Stomach (tissue), 9 donors: Measurements from ENCODE around the gene IRF3. TPM values are rescaled to one million over a fixed set of nuclear protein-coding genes. Genes with fewer than 3 reads are reported as not detected.

ENCODE experiments used
- DNase-seq, 2 donors: peaks; one replicate each; pipeline versions ENCODE4 v3.0.0 to v3.0.0-alpha.2; 2013 to 2019
- H3K27ac ChIP-seq, 5 donors: fragments of 200-600 bp in 4 of 5; sonication (generic) in 4 of 5; one replicate each; pipeline ENCODE4 v1.5.1; 2013 to 2019; ENCODE audit warnings: mild to moderate bottlenecking in 1 of 5, moderate library complexity in 1 of 5
- H3K27me3 ChIP-seq, 3 donors: fragments of 200-600 bp; sonication (generic); one replicate each; pipeline ENCODE4 v1.5.1; 2017 to 2019; ENCODE audit warnings: mixed run types in 1 of 3
- H3K36me3 ChIP-seq, 4 donors: fragments of 200-600 bp; sonication (generic); 1 replicate in 3 of 4; 2 replicates in 1 of 4; pipeline ENCODE4 v1.5.1; 2016 to 2019
- H3K4me1 ChIP-seq, 4 donors: fragments of 200-600 bp; sonication (generic); one replicate each; pipeline ENCODE4 v1.5.1; 2016 to 2019
- H3K4me3 ChIP-seq, 4 donors: fragments of 200-600 bp; sonication (generic) in 3 of 4; one replicate each; pipeline ENCODE4 v1.5.1; 2016 to 2019; ENCODE audit warnings: mild to moderate bottlenecking in 1 of 4
- H3K9me3 ChIP-seq, 4 donors: fragments of 200-600 bp; sonication (generic); one replicate each; pipeline ENCODE4 v1.5.1; 2016 to 2019
- CTCF ChIP-seq, 7 experiments: fragments of 450-650 bp in 4 of 7; fragments of 200-600 bp in 3 of 7; sonication (generic) in 3 of 7; IDR thresholded peaks; one replicate each; pipeline ENCODE4 v1.5.1; 2016 to 2019; ENCODE audit warnings: antibody characterized with exemption in 7 of 7, control low read depth in 2 of 7, mild to moderate bottlenecking in 1 of 7
- EP300 ChIP-seq: sonication (generic); formaldehyde crosslinking; IDR thresholded peaks from one replicate; pipeline ENCODE4 v1.6.1; 2017; ENCODE audit warnings: antibody characterized with exemption
- POLR2A ChIP-seq, 4 donors: fragments of 450-650 bp; IDR thresholded peaks; one replicate each; pipeline ENCODE4 v1.6.1; 2016; ENCODE audit warnings: antibody characterized with exemption in 4 of 4, control low read depth in 2 of 4, mild to moderate bottlenecking in 1 of 4, moderate library complexity in 1 of 4
- POLR2AphosphoS5 ChIP-seq, 3 donors: sonication (generic); formaldehyde crosslinking; IDR thresholded peaks; one replicate each; pipeline ENCODE4 v1.6.1; 2016; ENCODE audit warnings: antibody characterized with exemption in 3 of 3
- WGBS, 5 donors: extraction: QIAGEN DNeasy Blood & Tissue Kit in 3 of 5; methylation state at CpG; one replicate each; pipeline versions ENCODE4 v1.1.5 to v1.1.7; 2013 to 2018; 5-methylcytosine and 5-hydroxymethylcytosine counted together
- intact Hi-C: fragments of 100-400 bp; cut with DNase I; formaldehyde crosslinking; loops from one replicate; pipeline ENCODE4 v1.15.1; 2023; ENCODE audit warnings: low total_unique reads
- polyA plus RNA-seq, 3 donors: library from polyadenylated mRNA; stranded (reverse); fragments of 200-250 nt; gene quantifications; one replicate each; pipeline ENCODE4 v1.2.3, GENCODE V29; 2013
- total RNA-seq, 5 donors: library from RNA; depleted of rRNA; stranded (reverse); fragments of >200 nt; gene quantifications; one replicate each; pipeline versions ENCODE4 v1.1.0 to v1.2.3, GENCODE V29; 2014 to 2016
- donor health status: healthy with polysubstance abuse.
- donor health status: Bipolar disorder and iron deficiency.
- donor health status: healthy.

The IRF3 gene
- total and polyA plus RNA-seq, 8 donors, result 28.3 to 380 (median 108) TPM

- Histone ChIP-seq H3K4me3 (no peak overlapping the region), H3K4me1 (peaks cover 22 to 40% (median 26%) of the 10 kb centered on the region in 4 donors), H3K27me3 (peaks cover 0 to 7% (median under 1%) of the 10 kb centered on the region in 3 donors), H3K27ac (no peak overlapping the region), H3K36me3 (peaks cover 59 to 90% (median 77%) of the 10 kb centered on the region in 4 donors), H3K9me3 (no peaks in the 10 kb centered on the region)
- TF ChIP-seq POLR2A (IDR thresholded peaks at IDR 0.05) (no peak), CTCF (IDR thresholded peaks at IDR 0.05) (peak in 2 of 7 experiments; percentile 34 to 47), EP300 (no peak), POLR2AphosphoS5 (IDR thresholded peaks at IDR 0.05) (no peak)
- DNase-seq, result no peak
- intact Hi-C loops, result no loop called here
- 69 to 83% (median 76%) methylated on average over 16 to 35 of the region's 35 CpGs for WGBS, 5 donors
Observed at GRCh38 chr19:49684251-49684982, 18.8 kb upstream of the IRF3 start.

- Histone ChIP-seq H3K27me3 (peaks cover 0 to 1% (median 0%) of the 10 kb centered on the region in 3 donors), H3K4me1 (peaks cover 23 to 40% (median 26%) of the 10 kb centered on the region in 4 donors), H3K9me3 (no peaks in the 10 kb centered on the region), H3K27ac (no peak overlapping the region), H3K4me3 (no peak overlapping the region), H3K36me3 (peaks cover 59 to 90% (median 77%) of the 10 kb centered on the region in 4 donors)
- TF ChIP-seq CTCF (IDR thresholded peaks at IDR 0.05), result no peak
- no peak for TF ChIP-seq POLR2AphosphoS5 (IDR thresholded peaks at IDR 0.05)
- no peak for TF ChIP-seq EP300
- TF ChIP-seq POLR2A (IDR thresholded peaks at IDR 0.05), result no peak
- WGBS, 5 donors, result 91 to 96% (median 95%) methylated on average over 14 to 18 of the region's 18 CpGs
- DNase-seq, result no peak
- intact Hi-C loops, result no loop called here
Observed at GRCh38 chr19:49683814-49684250, 18.2 kb upstream of the IRF3 start.

GRCh38 chr19:49682274-49682673, 16.6 kb upstream of the IRF3 start:
- intact Hi-C loops, result no loop called here
- no peaks in the 10 kb centered on the region for H3K27me3 ChIP-seq
- no peak overlapping the region for H3K4me3 ChIP-seq
- H3K27ac ChIP-seq, result no peak overlapping the region
- H3K36me3 ChIP-seq, result peaks cover 57 to 75% (median 64%) of the 10 kb centered on the region in 4 donors
- H3K4me1 ChIP-seq, result peaks cover 34 to 41% (median 39%) of the 10 kb centered on the region in 4 donors
- H3K9me3 ChIP-seq, result no peaks in the 10 kb centered on the region
- no peak for DNase-seq
- 88 to 94% (median 92%) methylated on average over 8 of the region's 8 CpGs for WGBS, 5 donors
- no peak for TF ChIP-seq EP300

- Histone ChIP-seq H3K27me3 (no peaks in the 10 kb centered on the region), H3K36me3 (peaks cover 53 to 70% (median 60%) of the 10 kb centered on the region in 4 donors), H3K27ac (no peak overlapping the region), H3K4me3 (no peak overlapping the region), H3K9me3 (no peaks in the 10 kb centered on the region), H3K4me1 (peaks cover 34 to 41% (median 39%) of the 10 kb centered on the region in 4 donors)
- TF ChIP-seq EP300 (no peak), POLR2AphosphoS5 (IDR thresholded peaks at IDR 0.05) (no peak), POLR2A (IDR thresholded peaks at IDR 0.05) (no peak), CTCF (IDR thresholded peaks at IDR 0.05) (no peak)
- 87 to 90% (median 88%) methylated on average over 19 of the region's 19 CpGs for WGBS, 5 donors
- intact Hi-C loops, result no loop called here
- DNase-seq, result no peak
Observed at GRCh38 chr19:49681830-49682229, 16.2 kb upstream of the IRF3 start.
